PC-9 (cell line): ENCODE results near the gene CDKN2C.
"Not testable (repeated sequence)": the region's sequence is repeated elsewhere in the genome, so short reads cannot be mapped to it uniquely, and the experiment has no call there.

ENCODE experiments used
- CTCF ChIP-seq: fragments of 200-600 bp; sonication (generic); conservative IDR thresholded peaks from 2 replicates; pipeline ENCODE4 v1.6.1; 2017; ENCODE audit warnings: mixed run types, antibody characterized with exemption, mild to moderate bottlenecking, moderate library complexity
- EZH2 ChIP-seq: fragments of 200-600 bp; sonication (generic); IDR thresholded peaks from 2 replicates; pipeline ENCODE4 v1.8.0; 2017; ENCODE audit warnings: antibody characterized with exemption, low read depth

- not testable (repeated sequence) for TF ChIP-seq CTCF, EZH2
Measured at GRCh38 chr1:51005549-51005948, 35.5 kb downstream of the CDKN2C start.
